Body of pancreas (tissue), 4 donors: Measurements from ENCODE around the gene ATXN1.

Experiments
- CTCF ChIP-seq, 7 experiments: fragments of 450-650 bp in 4 of 7; fragments of 200-600 bp in 3 of 7; sonication (generic) in 3 of 7; IDR thresholded peaks; one replicate each; pipeline ENCODE4 v1.5.1; 2016 to 2019; ENCODE audit warnings: antibody characterized with exemption in 7 of 7
- POLR2A ChIP-seq, 3 donors: fragments of 450-650 bp; IDR thresholded peaks; one replicate each; pipeline ENCODE4 v1.6.1; 2016; ENCODE audit warnings: antibody characterized with exemption in 3 of 3, mild to moderate bottlenecking in 2 of 3

- TF ChIP-seq CTCF (IDR thresholded peaks at IDR 0.05) (no peak), POLR2A (IDR thresholded peaks at IDR 0.05) (no peak)
Observed at GRCh38 chr6:16539086-16539931, 222.0 kb downstream of the ATXN1 start.
